ENCODE data around the gene STRAP.

STRAP gene

DNA sequence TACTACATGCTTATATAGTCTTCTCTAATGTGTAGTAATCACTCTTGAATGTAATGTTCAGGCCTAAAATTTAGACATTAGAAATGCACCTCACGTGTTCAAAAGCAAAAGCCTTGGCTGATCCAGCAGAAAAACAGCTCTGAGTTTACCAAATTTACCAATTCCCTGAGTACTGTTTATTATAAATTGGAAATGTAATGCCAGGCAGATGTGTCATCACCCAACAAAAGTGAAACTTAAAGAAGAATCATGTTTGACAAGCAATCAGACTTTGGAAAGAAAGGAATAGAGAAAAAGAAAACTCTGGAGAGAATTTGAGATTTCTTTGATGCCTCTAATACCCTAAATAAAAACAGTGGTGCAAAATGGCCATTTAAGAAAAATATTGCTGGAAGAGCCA is 26.5 kb upstream of the STRAP start:
- H3K4me1 ChIP-seq (ENCODE audit: low read length), result no peaks in the 10 kb centered on the region
- no peak for DNase-seq
- H3F3A ChIP-seq (ENCODE audit: insufficient read depth, low read length), result no peaks in the 10 kb centered on the region
- H3K9ac ChIP-seq (ENCODE audit: low read length), result no peak overlapping the region
- H3K9me3 ChIP-seq (replicated peaks; ENCODE audit: insufficient read depth, low read length), result no peaks in the 10 kb centered on the region
- H3K4me3 ChIP-seq (ENCODE audit: low read length), result no peak overlapping the region
- H3K9me2 ChIP-seq (replicated peaks; ENCODE audit: insufficient read depth, low read length), result no peaks in the 10 kb centered on the region
- H4K20me1 ChIP-seq (ENCODE audit: insufficient read depth, low read length), result no peaks in the 10 kb centered on the region
- no peaks in the 10 kb centered on the region for H3K79me2 ChIP-seq (ENCODE audit: low read length)
- no peaks in the 10 kb centered on the region for H3K36me3 ChIP-seq (replicated peaks; ENCODE audit: insufficient read depth, low read length)
- H3K27me3 ChIP-seq (replicated peaks; ENCODE audit: insufficient read depth, low read length), result no peaks in the 10 kb centered on the region
- no peak overlapping the region for H2AFZ ChIP-seq (ENCODE audit: low read length)
- no peak overlapping the region for H3K27ac ChIP-seq (ENCODE audit: low read length)
- TF ChIP-seq, protein P1, sequence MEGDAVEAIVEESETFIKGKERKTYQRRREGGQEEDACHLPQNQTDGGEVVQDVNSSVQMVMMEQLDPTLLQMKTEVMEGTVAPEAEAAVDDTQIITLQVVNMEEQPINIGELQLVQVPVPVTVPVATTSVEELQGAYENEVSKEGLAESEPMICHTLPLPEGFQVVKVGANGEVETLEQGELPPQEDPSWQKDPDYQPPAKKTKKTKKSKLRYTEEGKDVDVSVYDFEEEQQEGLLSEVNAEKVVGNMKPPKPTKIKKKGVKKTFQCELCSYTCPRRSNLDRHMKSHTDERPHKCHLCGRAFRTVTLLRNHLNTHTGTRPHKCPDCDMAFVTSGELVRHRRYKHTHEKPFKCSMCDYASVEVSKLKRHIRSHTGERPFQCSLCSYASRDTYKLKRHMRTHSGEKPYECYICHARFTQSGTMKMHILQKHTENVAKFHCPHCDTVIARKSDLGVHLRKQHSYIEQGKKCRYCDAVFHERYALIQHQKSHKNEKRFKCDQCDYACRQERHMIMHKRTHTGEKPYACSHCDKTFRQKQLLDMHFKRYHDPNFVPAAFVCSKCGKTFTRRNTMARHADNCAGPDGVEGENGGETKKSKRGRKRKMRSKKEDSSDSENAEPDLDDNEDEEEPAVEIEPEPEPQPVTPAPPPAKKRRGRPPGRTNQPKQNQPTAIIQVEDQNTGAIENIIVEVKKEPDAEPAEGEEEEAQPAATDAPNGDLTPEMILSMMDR (IDR thresholded peaks at IDR 0.05; ENCODE audit: low read length), result no peak
- TF ChIP-seq EZH2 (optimal IDR thresholded peaks at IDR 0.05; ENCODE audit: low read depth, low read length) (no peak), EZH2phosphoT487 (IDR thresholded peaks at IDR 0.05; ENCODE audit: low read length) (no peak)
- H3K4me2 ChIP-seq (ENCODE audit: low read depth, low read length), result no peak overlapping the region

DNA sequence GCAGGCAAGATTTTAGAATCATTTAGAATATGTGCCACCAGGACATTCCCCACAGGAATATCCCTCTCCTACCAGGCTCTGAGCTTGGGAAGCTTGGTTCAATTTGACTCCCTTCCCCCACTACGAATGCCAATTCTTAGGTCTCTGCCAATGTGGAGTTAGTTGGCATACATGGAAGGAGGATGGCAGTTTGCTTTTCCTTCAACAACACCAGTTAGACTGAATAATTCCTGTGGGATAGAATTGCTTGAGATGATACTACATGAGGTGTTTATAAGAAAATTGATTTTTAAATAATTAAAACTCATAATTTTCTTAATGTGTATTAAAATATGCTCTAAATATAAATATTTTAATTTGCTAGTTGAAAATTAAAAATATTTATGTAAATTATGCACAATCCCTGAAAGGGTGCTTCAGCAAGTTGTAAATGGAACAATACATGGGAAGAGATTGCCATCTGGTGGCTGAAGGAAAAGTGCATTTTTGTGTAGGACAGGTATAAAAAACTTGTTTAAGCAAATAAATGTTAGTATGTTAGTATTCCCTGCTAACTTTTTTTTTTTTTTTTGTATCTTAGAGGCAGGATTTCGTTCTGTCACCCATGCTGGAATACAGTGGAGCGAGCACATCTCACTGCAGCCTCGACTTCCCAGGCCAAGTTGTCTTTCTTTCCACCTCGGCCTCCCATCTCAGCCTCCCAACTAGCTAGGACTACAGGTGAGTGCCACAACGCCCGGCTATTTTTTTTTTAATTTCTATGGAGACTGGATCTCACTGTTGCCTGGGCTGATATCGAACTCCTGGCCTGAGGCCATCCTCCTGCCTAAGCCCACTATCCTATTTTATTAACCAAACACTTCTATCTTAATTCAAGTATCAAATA is 25.8 kb upstream of the STRAP start:
- Histone ChIP-seq H3K9me3 (replicated peaks; ENCODE audit: insufficient read depth, low read length) (no peaks in the 10 kb centered on the region), H3K36me3 (replicated peaks; ENCODE audit: insufficient read depth, low read length) (no peaks in the 10 kb centered on the region), H3K9me2 (replicated peaks; ENCODE audit: insufficient read depth, low read length) (no peaks in the 10 kb centered on the region), H3K4me1 (ENCODE audit: low read length) (no peaks in the 10 kb centered on the region), H3K9ac (ENCODE audit: low read length) (no peak overlapping the region), H3K4me3 (ENCODE audit: low read length) (no peak overlapping the region), H4K20me1 (ENCODE audit: insufficient read depth, low read length) (no peaks in the 10 kb centered on the region), H3K79me2 (ENCODE audit: low read length) (no peaks in the 10 kb centered on the region), H3K27me3 (replicated peaks; ENCODE audit: insufficient read depth, low read length) (no peaks in the 10 kb centered on the region), H2AFZ (ENCODE audit: low read length) (no peak overlapping the region), H3K4me2 (ENCODE audit: low read depth, low read length) (no peak overlapping the region), H3K27ac (ENCODE audit: low read length) (no peak overlapping the region), H3F3A (ENCODE audit: insufficient read depth, low read length) (no peaks in the 10 kb centered on the region)
- peak; percentile 62 for DNase-seq
- TF ChIP-seq, protein P1 (IDR thresholded peaks at IDR 0.05; ENCODE audit: low read length), result peak; percentile 57
- TF ChIP-seq EZH2phosphoT487 (IDR thresholded peaks at IDR 0.05; ENCODE audit: low read length) (no peak), EZH2 (optimal IDR thresholded peaks at IDR 0.05; ENCODE audit: low read depth, low read length) (no peak)

DNA sequence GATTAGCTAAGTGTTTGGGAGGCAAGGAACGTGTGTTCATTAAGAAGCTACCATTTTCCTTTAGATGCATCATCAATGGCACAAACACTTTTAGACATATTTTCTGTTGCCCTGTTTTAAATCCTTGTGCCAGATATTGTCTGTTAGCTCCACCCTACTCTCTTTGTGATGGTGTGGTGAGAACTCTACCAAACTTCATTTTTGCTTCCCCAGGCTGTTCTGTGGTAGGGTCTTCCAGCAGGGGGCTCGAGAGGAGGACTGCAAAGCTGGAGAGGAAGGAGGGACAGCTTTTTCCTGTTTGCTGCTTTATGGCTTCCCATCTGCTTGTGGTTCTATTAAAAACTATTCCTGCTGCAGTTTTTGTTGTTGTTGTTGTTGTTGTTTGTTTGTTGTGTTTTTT is 23.8 kb upstream of the STRAP start:
- Histone ChIP-seq H3K9me3 (replicated peaks; ENCODE audit: insufficient read depth, low read length) (no peaks in the 10 kb centered on the region), H3K27me3 (replicated peaks; ENCODE audit: insufficient read depth, low read length) (no peaks in the 10 kb centered on the region), H3K9me2 (replicated peaks; ENCODE audit: insufficient read depth, low read length) (no peaks in the 10 kb centered on the region), H3K4me1 (ENCODE audit: low read length) (no peaks in the 10 kb centered on the region), H3K4me3 (ENCODE audit: low read length) (no peak overlapping the region), H3K4me2 (ENCODE audit: low read depth, low read length) (no peak overlapping the region), H3K36me3 (replicated peaks; ENCODE audit: insufficient read depth, low read length) (no peaks in the 10 kb centered on the region), H3K27ac (ENCODE audit: low read length) (no peak overlapping the region), H4K20me1 (ENCODE audit: insufficient read depth, low read length) (no peaks in the 10 kb centered on the region), H3K79me2 (ENCODE audit: low read length) (no peaks in the 10 kb centered on the region), H3F3A (ENCODE audit: insufficient read depth, low read length) (no peaks in the 10 kb centered on the region), H3K9ac (ENCODE audit: low read length) (no peak overlapping the region), H2AFZ (ENCODE audit: low read length) (no peak overlapping the region)
- TF ChIP-seq EZH2 (optimal IDR thresholded peaks at IDR 0.05; ENCODE audit: low read depth, low read length), result no peak
- no peak for TF ChIP-seq EZH2phosphoT487 (IDR thresholded peaks at IDR 0.05; ENCODE audit: low read length)
- TF ChIP-seq, protein P1 (IDR thresholded peaks at IDR 0.05; ENCODE audit: low read length), result no peak
- no peak for DNase-seq
